T-helper 9 cell (primary cell): ENCODE data around the gene PRIMA1.
"Not testable (repeated sequence)": the region's sequence is repeated elsewhere in the genome, so short reads cannot be mapped to it uniquely, and the experiment has no call there.

Source experiments
- DNase-seq: peaks from one replicate; pipeline ENCODE4 v3.0.0-alpha.2; 2020
- total RNA-seq, 2 donors: gene quantifications; one replicate each; lab custom pipeline; 2026; lab: John Stamatoyannopoulos, UW

Gene PRIMA1
- 0 reads per million in 2 donors for total RNA-seq

- no peak for DNase-seq
Observed at GRCh38 chr14:93788293-93788542, at the start of gene PRIMA1. PRIMA1 (minus strand) TSS chr14:93788485; CDS start chr14:93787718, 767 bp downstream.

- no peak for DNase-seq
Observed at GRCh38 chr14:93834699-93835371, 46.5 kb upstream of the PRIMA1 start.

- no peak for DNase-seq
Observed at GRCh38 chr14:93832665-93833064, 44.4 kb upstream of the PRIMA1 start.

GRCh38 chr14:93832081-93832480 lies 43.8 kb upstream of the PRIMA1 start:
- DNase-seq = no peak

GRCh38 chr14:93830753-93831461 lies 42.6 kb upstream of the PRIMA1 start:
- no peak for DNase-seq

- no peak for DNase-seq
Observed at GRCh38 chr14:93829839-93830481, 41.7 kb upstream of the PRIMA1 start.

- no peak for DNase-seq
Observed at GRCh38 chr14:93825235-93825553, 36.9 kb upstream of the PRIMA1 start.

- DNase-seq = no peak
Observed at GRCh38 chr14:93824518-93825234, 36.4 kb upstream of the PRIMA1 start.

- no peak for DNase-seq
Observed at GRCh38 chr14:93824076-93824475, 35.8 kb upstream of the PRIMA1 start.

GRCh38 chr14:93821051-93821450 lies 32.8 kb upstream of the PRIMA1 start:
- no peak for DNase-seq

- DNase-seq = no peak
Observed at GRCh38 chr14:93818857-93819256, 30.6 kb upstream of the PRIMA1 start.

GRCh38 chr14:93811676-93812075 lies 23.4 kb upstream of the PRIMA1 start:
- no peak for DNase-seq

GRCh38 chr14:93811020-93811419 lies 22.7 kb upstream of the PRIMA1 start:
- no peak for DNase-seq

GRCh38 chr14:93809491-93810420 lies 21.5 kb upstream of the PRIMA1 start:
- DNase-seq = not testable (repeated sequence)

- no peak for DNase-seq
Observed at GRCh38 chr14:93804654-93805053, 16.4 kb upstream of the PRIMA1 start.

GRCh38 chr14:93803408-93804318 lies 15.4 kb upstream of the PRIMA1 start:
- DNase-seq = no peak

GRCh38 chr14:93799989-93800921 lies 12.0 kb upstream of the PRIMA1 start:
- no peak for DNase-seq

- no peak for DNase-seq
Observed at GRCh38 chr14:93799617-93799988, 11.3 kb upstream of the PRIMA1 start.

- DNase-seq = no peak
Observed at GRCh38 chr14:93797536-93797935, 9.3 kb upstream of the PRIMA1 start.

GRCh38 chr14:93797071-93797470 lies 8.8 kb upstream of the PRIMA1 start:
- no peak for DNase-seq
